HEK293 (cell line): ENCODE results near the gene GNG3.

ENCODE experiments used
- HIC1 ChIP-seq: fragments of 450-650 bp; formaldehyde crosslinking; IDR thresholded peaks from 2 replicates; pipeline ENCODE4 v1.5.1; 2016; ENCODE audit warnings: missing biosample characterization, missing genetic modification characterization
- KLF17 ChIP-seq: fragments of 450-650 bp; formaldehyde crosslinking; IDR thresholded peaks from 2 replicates; pipeline ENCODE4 v1.5.1; 2016; ENCODE audit warnings: missing biosample characterization, missing genetic modification characterization
- MEIS1 ChIP-seq: sonication (generic); formaldehyde crosslinking; IDR thresholded peaks from 2 replicates; pipeline ENCODE4 v1.8.1; 2022; ENCODE audit warnings: missing genetic modification reagents, mild to moderate bottlenecking, borderline replicate concordance
- WT1 ChIP-seq: fragments of 450-650 bp; formaldehyde crosslinking; IDR thresholded peaks from 2 replicates; pipeline ENCODE4 v1.5.1; 2016; ENCODE audit warnings: missing biosample characterization, missing genetic modification characterization
- YY1 ChIP-seq: fragments of 450-650 bp; formaldehyde crosslinking; IDR thresholded peaks from 2 replicates; pipeline ENCODE4 v1.5.1; 2018; ENCODE audit warnings: missing biosample characterization, missing genetic modification characterization
- ZBTB10 ChIP-seq: fragments of 450-650 bp; formaldehyde crosslinking; IDR thresholded peaks from 2 replicates; pipeline ENCODE4 v1.5.1; 2016; ENCODE audit warnings: missing biosample characterization, missing genetic modification characterization
- ZBTB26 ChIP-seq: fragments of 450-650 bp; formaldehyde crosslinking; optimal IDR thresholded peaks from 2 replicates; pipeline ENCODE3; 2016; ENCODE audit warnings: missing biosample characterization, mild to moderate bottlenecking, missing genetic modification characterization
- ZNF146 ChIP-seq: fragments of 450-650 bp; formaldehyde crosslinking; IDR thresholded peaks from 2 replicates; pipeline ENCODE4 v1.5.1; 2016; ENCODE audit warnings: missing biosample characterization, missing genetic modification characterization
- ZNF148 ChIP-seq: fragments of 450-650 bp; formaldehyde crosslinking; IDR thresholded peaks from 2 replicates; pipeline ENCODE4 v1.5.0; 2017; ENCODE audit warnings: missing biosample characterization, missing genetic modification characterization, borderline replicate concordance
- ZNF221 ChIP-seq: fragments of 450-650 bp; formaldehyde crosslinking; IDR thresholded peaks from 2 replicates; pipeline ENCODE4 v1.5.1; 2017; ENCODE audit warnings: missing biosample characterization, missing genetic modification characterization, borderline replicate concordance
- ZNF26 ChIP-seq: fragments of 450-650 bp; formaldehyde crosslinking; IDR thresholded peaks from 2 replicates; pipeline ENCODE4 v1.5.1; 2016; ENCODE audit warnings: missing biosample characterization, missing genetic modification characterization
- ZNF302 ChIP-seq: fragments of 450-650 bp; formaldehyde crosslinking; IDR thresholded peaks from 2 replicates; pipeline ENCODE4 v1.5.1; 2016; ENCODE audit warnings: missing biosample characterization, missing genetic modification characterization, low read depth
- ZNF513 ChIP-seq: fragments of 450-650 bp; IDR thresholded peaks from 2 replicates; pipeline ENCODE4 v1.5.1; 2018; ENCODE audit warnings: missing biosample characterization, missing genetic modification characterization
- ZNF521 ChIP-seq: fragments of 450-650 bp; formaldehyde crosslinking; IDR thresholded peaks from 2 replicates; pipeline ENCODE4 v1.5.1; 2017; ENCODE audit warnings: missing biosample characterization, mild to moderate bottlenecking, missing genetic modification characterization
- ZNF596 ChIP-seq: fragments of 450-650 bp; IDR thresholded peaks from 2 replicates; pipeline ENCODE4 v1.5.0; 2018; ENCODE audit warnings: missing biosample characterization, mild to moderate bottlenecking, missing genetic modification characterization, moderate library complexity
- ZNF645 ChIP-seq: fragments of 450-650 bp; formaldehyde crosslinking; IDR thresholded peaks from 2 replicates; pipeline ENCODE4; 2016; ENCODE audit warnings: missing biosample characterization, missing genetic modification characterization
- ZNF660 ChIP-seq: fragments of 450-650 bp; IDR thresholded peaks from 2 replicates; pipeline ENCODE4 v1.5.1; 2018; ENCODE audit warnings: missing biosample characterization, mild to moderate bottlenecking, missing genetic modification characterization
- ZNF701 ChIP-seq: fragments of 450-650 bp; formaldehyde crosslinking; IDR thresholded peaks from 2 replicates; pipeline ENCODE4 v1.5.1; 2016; ENCODE audit warnings: missing biosample characterization, missing genetic modification characterization
- ZNF707 ChIP-seq: fragments of 450-650 bp; formaldehyde crosslinking; IDR thresholded peaks from 2 replicates; pipeline ENCODE4 v1.5.1; 2016; ENCODE audit warnings: missing biosample characterization, missing genetic modification characterization
- ZNF791 ChIP-seq: fragments of 450-650 bp; formaldehyde crosslinking; IDR thresholded peaks from 2 replicates; pipeline ENCODE4 v1.5.1; 2016; ENCODE audit warnings: missing biosample characterization, missing genetic modification characterization
- ZNF830 ChIP-seq: fragments of 450-650 bp; IDR thresholded peaks from 2 replicates; pipeline ENCODE4 v1.5.0; 2018; ENCODE audit warnings: missing biosample characterization, missing genetic modification characterization, low read depth, mild to moderate bottlenecking, moderate library complexity
- ZNF843 ChIP-seq: fragments of 450-650 bp; formaldehyde crosslinking; IDR thresholded peaks from 2 replicates; pipeline ENCODE4 v1.5.1; 2016; ENCODE audit warnings: missing biosample characterization, missing genetic modification characterization

The GNG3 gene

GRCh38 chr11:62671608-62672389 is 35.7 kb upstream of the GNG3 start, which contains the start of the genes LBHD1 and UQCC3 (continued):
- TF ChIP-seq HIC1 (tag by site-specific recombination) (0 out of 2 replicates have a peak, but pooled peaks have one; percentile 10), ZNF26 (no peak), ZNF830 (tag by site-specific recombination) (no peak), ZNF148 (tag by site-specific recombination) (no peak), ZNF707 (tag by site-specific recombination) (no peak), ZNF596 (tag by site-specific recombination) (no peak), KLF17 (tag by site-specific recombination) (peak; percentile 13; the same call in 1 of the 2 replicates), WT1 (tag by site-specific recombination) (no peak), ZNF701 (tag by site-specific recombination) (no peak), ZBTB26 (tag by site-specific recombination) (peak; percentile 81), ZNF843 (no peak; the same call in none of the 2 replicates), MEIS1 (CRISPR knock-in tag) (no peak), ZNF791 (tag by site-specific recombination) (no peak), ZNF660 (peak; percentile 84), ZNF302 (no peak), ZNF521 (tag by site-specific recombination) (no peak), ZNF645 (tag by site-specific recombination) (no peak), YY1 (tag by site-specific recombination) (peak; percentile 66), ZNF221 (tag by site-specific recombination) (no peak), ZBTB10 (tag by site-specific recombination) (peak; percentile 39), ZNF146 (tag by site-specific recombination) (no peak), ZNF513 (no peak)
